Thymus (tissue), 11 donors: ENCODE data around the gene CARD11. TPM values are rescaled to one million over a fixed set of nuclear protein-coding genes. Genes with fewer than 3 reads are reported as not detected.
A peak's percentile ranks its signal among the peaks of the same experiment; 100 is the strongest.

ENCODE experiments used
- DNase-seq, 9 donors: peaks; one replicate each; pipeline ENCODE4 v3.0.0-alpha.2; 2013; ENCODE audit warnings: low spot score in 9 of 9, low read depth in 6 of 9, missing footprints in 1 of 9
- H3K27ac ChIP-seq, 2 donors: one replicate each; pipeline ENCODE4 v1.5.1; 2013; ENCODE audit warnings: control low read depth in 1 of 2, low read depth in 1 of 2, low read length in 1 of 2, mild to moderate bottlenecking in 1 of 2, moderate library complexity in 1 of 2
- H3K27me3 ChIP-seq, 2 donors: one replicate each; pipeline ENCODE4 v1.5.1; 2013; ENCODE audit warnings: low read length in 1 of 2; ENCODE audit not compliant: control insufficient read depth in 2 of 2, insufficient read depth in 1 of 2
- H3K36me3 ChIP-seq, 2 donors: one replicate each; pipeline ENCODE4 v1.5.1; 2013; ENCODE audit warnings: low read length in 1 of 2, mild to moderate bottlenecking in 1 of 2, moderate library complexity in 1 of 2; ENCODE audit not compliant: control insufficient read depth in 2 of 2, insufficient read depth in 2 of 2
- H3K4me1 ChIP-seq, 2 donors: one replicate each; pipeline ENCODE4 v1.5.1; 2013; ENCODE audit warnings: low read length in 2 of 2; ENCODE audit not compliant: control insufficient read depth in 2 of 2, insufficient read depth in 2 of 2
- H3K4me3 ChIP-seq, 2 donors: one replicate each; pipeline ENCODE4 v1.5.1; 2013; ENCODE audit warnings: low read length in 2 of 2, control low read depth in 1 of 2, mild to moderate bottlenecking in 1 of 2
- H3K9me3 ChIP-seq, 2 donors: one replicate each; pipeline ENCODE4 v1.5.1; 2013; ENCODE audit warnings: low read length in 1 of 2, mild to moderate bottlenecking in 1 of 2; ENCODE audit not compliant: control insufficient read depth in 2 of 2, insufficient read depth in 1 of 2
- WGBS: extraction: QIAGEN DNeasy Blood & Tissue Kit; methylation state at CpG from one replicate; pipeline ENCODE4 v1.1.7; 2013; 5-methylcytosine and 5-hydroxymethylcytosine counted together
- polyA plus RNA-seq: library from polyadenylated mRNA; stranded (reverse); fragments of 200-250 nt; gene quantifications from one replicate; pipeline ENCODE4 v1.2.3, GENCODE V29; 2013
- total RNA-seq: library from RNA; stranded (reverse); fragments of 120-200 nt; gene quantifications from one replicate; pipeline ENCODE4 v1.2.4, GENCODE V29; 2013
- donor health status: healthy.

The CARD11 gene
- total and polyA plus RNA-seq, 2 donors, result 7.2 to 19.4 TPM

DNA sequence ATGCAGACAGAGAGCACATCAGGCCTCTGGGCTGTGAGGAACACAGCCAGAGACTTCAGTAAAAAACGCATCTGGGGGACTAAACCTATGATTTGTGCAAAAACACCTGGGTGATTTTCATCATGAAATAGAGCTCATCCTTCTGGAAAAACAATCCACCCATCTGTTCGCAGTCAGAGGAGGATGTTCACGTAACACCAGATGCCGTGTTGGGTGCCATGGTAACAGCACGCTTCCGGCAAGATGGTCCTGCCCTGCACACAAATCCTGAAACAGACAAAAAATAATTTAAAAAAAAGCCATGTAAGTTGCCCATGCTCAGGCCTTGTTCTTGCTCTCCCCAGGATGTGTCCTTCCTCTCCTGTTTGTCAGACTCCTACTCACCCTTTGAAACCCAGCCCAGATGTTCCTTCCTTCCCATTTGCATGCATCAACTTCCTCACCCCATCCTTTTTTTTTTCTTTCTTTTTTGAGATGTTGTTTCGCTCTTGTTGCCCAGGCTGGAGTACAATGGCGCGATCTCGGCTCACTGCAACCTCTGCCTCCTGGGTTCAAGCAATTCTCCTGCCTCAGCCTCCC lies 171.3 kb downstream of the CARD11 start:
- Histone ChIP-seq H3K36me3 (no peaks in the 10 kb centered on the region), H3K9me3 (no peaks in the 10 kb centered on the region), H3K4me3 (no peak overlapping the region), H3K27ac (no peak overlapping the region), H3K4me1 (peaks cover 7 to 37% of the 10 kb centered on the region in 2 donors), H3K27me3 (no peaks in the 10 kb centered on the region)
- DNase-seq, result no peak
- WGBS, result 97% methylated on average over 10 of the region's 10 CpGs

- peak in 6 of 9 donors; percentile 52 to 82 (median 64) for DNase-seq
- Histone ChIP-seq H3K36me3 (no peaks in the 10 kb centered on the region), H3K27ac (peak overlapping the region in 1 of 2 donors; percentile 38), H3K27me3 (no peaks in the 10 kb centered on the region), H3K9me3 (no peaks in the 10 kb centered on the region), H3K4me3 (no peak overlapping the region), H3K4me1 (peaks cover 7 to 37% of the 10 kb centered on the region in 2 donors)
- WGBS, result 3% methylated on average over 10 of the region's 10 CpGs
These were observed 173.2 kb downstream of the CARD11 start for GRCh38 chr7:2870471-2870931.

- no peaks in the 10 kb centered on the region for H3K27me3 ChIP-seq
- WGBS, result 82% methylated on average over 15 of the region's 15 CpGs
- H3K27ac ChIP-seq, result peak overlapping the region in 1 of 2 donors; percentile 38
- H3K36me3 ChIP-seq, result no peaks in the 10 kb centered on the region
- DNase-seq, result no peak
- H3K4me1 ChIP-seq, result peaks cover 7 to 37% of the 10 kb centered on the region in 2 donors
- H3K9me3 ChIP-seq, result no peaks in the 10 kb centered on the region
- H3K4me3 ChIP-seq, result no peak overlapping the region
These were observed 173.7 kb downstream of the CARD11 start for GRCh38 chr7:2869981-2870380.

DNA sequence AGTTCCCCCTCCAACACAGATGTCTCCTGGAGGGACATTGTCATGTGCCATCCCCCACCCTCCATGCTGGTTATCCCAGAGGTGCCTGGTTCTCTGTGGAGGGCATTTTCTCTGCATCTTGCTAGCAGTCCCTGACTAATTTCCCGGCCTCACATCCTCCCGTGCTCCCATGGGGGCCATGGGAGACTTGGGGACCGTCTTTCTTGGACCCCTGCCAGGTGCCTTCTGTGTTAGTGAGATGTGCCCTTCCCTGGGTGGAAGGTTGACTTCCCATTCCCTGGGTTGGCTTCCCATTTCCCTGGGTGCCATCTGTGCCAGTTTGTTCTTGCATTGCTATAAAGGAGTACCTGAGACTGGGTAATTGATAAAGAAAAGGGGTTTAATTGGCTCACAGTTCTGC lies 177.1 kb downstream of the CARD11 start:
- Histone ChIP-seq H3K9me3 (no peaks in the 10 kb centered on the region), H3K36me3 (no peaks in the 10 kb centered on the region), H3K4me3 (no peak overlapping the region), H3K27me3 (no peaks in the 10 kb centered on the region), H3K4me1 (peaks cover 13 to 38% of the 10 kb centered on the region in 2 donors), H3K27ac (no peak overlapping the region)
- WGBS, result 82% methylated on average over 3 of the region's 3 CpGs
- DNase-seq, result no peak

- no peak overlapping the region for H3K4me3 ChIP-seq
- no peaks in the 10 kb centered on the region for H3K9me3 ChIP-seq
- peaks cover 6 to 24% of the 10 kb centered on the region in 2 donors for H3K4me1 ChIP-seq
- peak in 8 of 9 donors; percentile 42 to 83 (median 71) for DNase-seq
- H3K27ac ChIP-seq, result no peak overlapping the region
- H3K27me3 ChIP-seq, result no peaks in the 10 kb centered on the region
- no peaks in the 10 kb centered on the region for H3K36me3 ChIP-seq
- WGBS, result 68% methylated on average over 17 of the region's 17 CpGs
These were observed 178.5 kb downstream of the CARD11 start for GRCh38 chr7:2864999-2865670.

DNA sequence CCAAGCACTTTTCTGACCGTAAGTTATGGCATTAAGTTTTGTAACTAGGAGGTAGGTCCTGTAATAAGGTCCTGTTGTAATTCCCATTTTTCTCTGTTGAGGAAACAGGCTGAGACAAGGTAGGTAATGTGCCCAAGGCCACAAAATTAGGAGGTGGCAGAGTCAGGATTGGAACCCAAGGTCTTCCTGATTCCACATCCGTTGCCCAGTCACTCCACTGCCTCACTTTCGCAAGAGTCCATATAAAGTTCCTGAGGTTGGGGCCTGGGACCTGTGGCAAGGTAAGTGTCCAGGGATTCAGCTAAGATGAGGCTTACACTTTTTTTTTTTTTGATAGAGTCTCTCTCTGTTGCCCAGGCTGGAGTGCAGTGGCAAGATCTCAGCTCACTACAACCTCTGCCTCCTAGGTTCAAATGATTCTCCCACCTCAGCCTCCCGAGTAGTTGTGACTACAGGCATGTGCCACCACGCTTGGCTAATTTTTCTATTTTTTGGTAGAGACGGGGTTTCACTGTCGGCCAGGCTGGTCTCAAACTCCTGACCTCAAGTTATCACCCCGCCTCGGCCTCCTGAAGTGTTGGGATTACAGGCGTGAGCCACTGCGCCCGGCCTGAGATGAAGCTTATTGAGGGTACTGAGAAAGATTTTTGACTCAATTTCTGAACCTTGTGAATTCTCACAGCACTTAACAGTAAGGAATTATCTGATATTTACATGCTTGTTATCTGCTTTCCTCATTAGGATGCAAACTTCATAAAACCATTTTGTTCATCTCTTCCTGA lies 179.3 kb downstream of the CARD11 start:
- Histone ChIP-seq H3K4me1 (peaks cover 6 to 19% of the 10 kb centered on the region in 2 donors), H3K27me3 (no peaks in the 10 kb centered on the region), H3K9me3 (no peaks in the 10 kb centered on the region), H3K27ac (no peak overlapping the region), H3K36me3 (no peaks in the 10 kb centered on the region), H3K4me3 (no peak overlapping the region)
- DNase-seq, result no peak
- WGBS, result 97% methylated on average over 12 of the region's 12 CpGs

DNA sequence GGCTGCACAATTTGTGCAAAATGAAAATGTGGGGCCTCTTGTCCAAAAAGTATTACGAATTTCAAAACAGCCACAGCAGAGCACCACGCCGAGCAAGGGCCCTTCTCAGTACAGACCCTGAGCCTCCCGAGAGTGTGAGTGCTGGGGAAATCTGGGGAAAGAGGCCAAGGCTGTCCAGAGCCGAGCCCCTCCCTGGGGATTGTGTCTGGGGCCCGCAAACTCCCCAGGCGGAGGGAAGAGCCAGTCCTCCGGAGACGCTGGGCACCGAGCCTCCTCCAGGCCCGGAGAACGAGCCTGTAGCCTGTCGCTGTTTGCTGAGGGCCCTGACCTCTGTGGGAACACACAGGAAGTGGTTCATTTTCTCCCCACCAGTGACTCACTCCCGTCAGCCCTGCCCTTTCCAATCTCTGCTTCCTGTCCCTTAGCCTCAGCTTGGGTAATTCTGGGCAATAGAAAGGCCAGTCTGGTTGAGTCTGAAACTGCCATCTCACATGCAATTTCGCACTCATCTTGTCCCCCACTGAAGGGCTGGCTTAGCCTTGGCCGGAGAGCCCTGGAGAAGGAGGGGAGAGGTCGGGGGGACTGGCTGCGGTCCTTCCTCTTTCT lies 180.1 kb downstream of the CARD11 start:
- Histone ChIP-seq H3K4me1 (peaks cover 6 to 19% of the 10 kb centered on the region in 2 donors), H3K36me3 (no peaks in the 10 kb centered on the region), H3K27ac (peak overlapping the region; percentile 64 to 69), H3K4me3 (no peak overlapping the region), H3K9me3 (no peaks in the 10 kb centered on the region), H3K27me3 (no peaks in the 10 kb centered on the region)
- peak in 1 of 9 donors; percentile 65 for DNase-seq
- 30% methylated on average over 18 of the region's 18 CpGs for WGBS

DNA sequence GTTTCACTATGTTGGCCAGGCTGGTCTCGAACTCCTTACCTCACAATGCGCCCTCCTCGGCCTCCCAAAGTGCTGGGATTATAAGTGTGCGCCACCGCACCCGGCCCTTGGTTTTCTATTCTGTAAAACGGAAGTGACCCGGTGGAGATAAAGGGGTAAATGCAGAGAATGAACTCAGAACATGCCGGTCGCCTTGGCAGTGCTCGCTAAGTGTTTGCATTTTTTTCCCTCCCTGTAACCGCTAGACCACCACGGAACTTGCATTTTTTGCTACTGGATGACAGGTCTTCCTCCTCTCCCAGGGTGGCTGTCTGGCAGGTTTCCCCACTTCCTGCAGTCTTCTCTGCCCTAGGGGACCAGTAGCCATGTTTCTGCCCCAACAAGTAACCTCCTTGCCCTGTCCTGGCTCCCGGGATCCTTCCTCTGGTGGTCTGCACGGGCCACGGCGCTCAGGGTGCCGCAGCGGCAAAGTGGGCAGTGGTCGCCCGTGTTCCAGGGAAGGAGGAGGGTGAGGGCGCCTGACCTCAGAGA lies 180.8 kb downstream of the CARD11 start:
- Histone ChIP-seq H3K36me3 (no peaks in the 10 kb centered on the region), H3K9me3 (no peaks in the 10 kb centered on the region), H3K27me3 (no peaks in the 10 kb centered on the region), H3K27ac (peak overlapping the region in 1 of 2 donors; percentile 69), H3K4me1 (peaks cover 6 to 19% of the 10 kb centered on the region in 2 donors), H3K4me3 (no peak overlapping the region)
- peak in 1 of 9 donors; percentile 41 for DNase-seq
- WGBS, result 77% methylated on average over 22 of the region's 22 CpGs
